NCI-H2227 treated with DMSO at 0.1 percent for 48 hours (cell line): ENCODE data around the gene MEIKIN.
A peak's percentile ranks its signal among the peaks of the same experiment; 100 is the strongest.
"Not testable (repeated sequence)": the region's sequence is repeated elsewhere in the genome, so short reads cannot be mapped to it uniquely, and the experiment has no call there.

Source experiments
- DNase-seq: peaks from one replicate; lab custom pipeline; 2025; lab: John Stamatoyannopoulos, UW

The MEIKIN gene

GRCh38 chr5:131810510-131811249 lies 134.8 kb downstream of the MEIKIN start:
- no peak for DNase-seq

GRCh38 chr5:131796793-131797693 lies 148.4 kb downstream of the MEIKIN start, which contains the start of gene FNIP1:
Gene FNIP1 (minus strand): TSS chr5:131797017. CDS start chr5:131796921, 96 bp downstream.
- DNase-seq = peak; percentile 92

- no peak for DNase-seq
These were observed 149.3 kb downstream of the MEIKIN start for GRCh38 chr5:131795879-131796792.

GRCh38 chr5:131795228-131795627 lies 150.2 kb downstream of the MEIKIN start:
- no peak for DNase-seq

GRCh38 chr5:131794586-131794985 lies 150.9 kb downstream of the MEIKIN start:
- DNase-seq = no peak

- no peak for DNase-seq
These were observed 152.6 kb downstream of the MEIKIN start for GRCh38 chr5:131792896-131793295.

GRCh38 chr5:131791866-131792265 lies 153.6 kb downstream of the MEIKIN start:
- no peak for DNase-seq

GRCh38 chr5:131790550-131790949 lies 154.9 kb downstream of the MEIKIN start:
- DNase-seq = no peak

GRCh38 chr5:131789765-131790164 lies 155.7 kb downstream of the MEIKIN start:
- no peak for DNase-seq

- no peak for DNase-seq
These were observed 157.7 kb downstream of the MEIKIN start for GRCh38 chr5:131787736-131788135.

- DNase-seq = no peak
These were observed 158.4 kb downstream of the MEIKIN start for GRCh38 chr5:131786900-131787692.

GRCh38 chr5:131786036-131786435 lies 159.4 kb downstream of the MEIKIN start:
- DNase-seq = no peak

- DNase-seq = no peak
These were observed 161.6 kb downstream of the MEIKIN start for GRCh38 chr5:131783874-131784273.

- DNase-seq = no peak
These were observed 162.1 kb downstream of the MEIKIN start for GRCh38 chr5:131783357-131783756.

- DNase-seq = no peak
These were observed 162.7 kb downstream of the MEIKIN start for GRCh38 chr5:131782717-131783116.

GRCh38 chr5:131778141-131778540 lies 167.3 kb downstream of the MEIKIN start:
- not testable (repeated sequence) for DNase-seq

- no peak for DNase-seq
These were observed 169.0 kb downstream of the MEIKIN start for GRCh38 chr5:131776450-131776849.

GRCh38 chr5:131774652-131775367 lies 170.7 kb downstream of the MEIKIN start:
- DNase-seq = no peak

- DNase-seq = no peak
These were observed 171.7 kb downstream of the MEIKIN start for GRCh38 chr5:131773805-131774204.

- DNase-seq = no peak
These were observed 173.8 kb downstream of the MEIKIN start for GRCh38 chr5:131771692-131772091.
